Measurements from ENCODE around the gene MYBBP1A.

DNA sequence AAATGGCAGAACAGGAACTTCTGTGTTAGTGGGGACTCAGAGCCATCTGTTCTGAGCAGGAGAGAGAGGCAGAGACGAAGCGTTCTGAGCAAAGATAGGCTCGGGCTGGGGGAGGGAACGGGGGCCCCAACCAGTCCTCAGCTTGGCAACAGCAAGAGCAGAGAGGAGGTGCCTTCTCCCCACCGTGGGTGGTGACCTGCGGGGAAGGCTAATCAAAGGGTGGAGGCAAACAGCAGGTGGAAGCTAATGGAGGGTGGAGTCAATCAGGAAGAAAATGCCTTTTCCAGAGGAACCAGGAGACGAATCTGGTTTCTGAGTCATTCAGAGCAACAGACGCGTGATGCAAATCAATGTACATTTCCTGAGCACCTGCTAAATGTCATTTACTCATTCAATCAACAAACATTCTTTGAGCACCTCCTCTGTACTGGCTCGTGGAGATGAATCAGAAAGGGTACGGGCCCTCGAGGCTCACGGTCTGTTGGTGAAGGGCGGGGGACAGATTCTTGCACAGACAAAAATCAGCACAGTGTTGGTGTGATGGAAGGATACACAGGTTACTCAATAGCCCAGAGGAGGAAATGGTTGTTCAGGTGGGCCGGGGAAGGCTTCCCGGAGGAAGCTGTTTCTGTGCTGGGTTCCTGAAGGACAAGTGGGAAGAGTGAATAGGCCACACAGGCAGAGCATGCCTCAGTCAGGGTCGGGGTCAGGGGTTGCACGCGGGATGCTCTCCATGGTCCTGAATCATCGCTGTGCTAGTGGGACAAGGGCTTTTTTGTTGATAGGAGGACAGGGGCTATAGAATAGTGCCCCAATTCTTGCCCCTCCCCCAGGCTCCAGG lies 62.2 kb downstream of the MYBBP1A start:
- TF ChIP-seq, protein P1, sequence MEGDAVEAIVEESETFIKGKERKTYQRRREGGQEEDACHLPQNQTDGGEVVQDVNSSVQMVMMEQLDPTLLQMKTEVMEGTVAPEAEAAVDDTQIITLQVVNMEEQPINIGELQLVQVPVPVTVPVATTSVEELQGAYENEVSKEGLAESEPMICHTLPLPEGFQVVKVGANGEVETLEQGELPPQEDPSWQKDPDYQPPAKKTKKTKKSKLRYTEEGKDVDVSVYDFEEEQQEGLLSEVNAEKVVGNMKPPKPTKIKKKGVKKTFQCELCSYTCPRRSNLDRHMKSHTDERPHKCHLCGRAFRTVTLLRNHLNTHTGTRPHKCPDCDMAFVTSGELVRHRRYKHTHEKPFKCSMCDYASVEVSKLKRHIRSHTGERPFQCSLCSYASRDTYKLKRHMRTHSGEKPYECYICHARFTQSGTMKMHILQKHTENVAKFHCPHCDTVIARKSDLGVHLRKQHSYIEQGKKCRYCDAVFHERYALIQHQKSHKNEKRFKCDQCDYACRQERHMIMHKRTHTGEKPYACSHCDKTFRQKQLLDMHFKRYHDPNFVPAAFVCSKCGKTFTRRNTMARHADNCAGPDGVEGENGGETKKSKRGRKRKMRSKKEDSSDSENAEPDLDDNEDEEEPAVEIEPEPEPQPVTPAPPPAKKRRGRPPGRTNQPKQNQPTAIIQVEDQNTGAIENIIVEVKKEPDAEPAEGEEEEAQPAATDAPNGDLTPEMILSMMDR (IDR thresholded peaks at IDR 0.05), result no peak
- TF ChIP-seq ZFX (IDR thresholded peaks at IDR 0.05; ENCODE audit: borderline replicate concordance), result no peak

Data from 22Rv1 (cell line).